ELR (cell line): ENCODE measurements around the gene SLC4A11.
A peak's percentile ranks its signal among the peaks of the same experiment; 100 is the strongest.

Experiments
- DNase-seq: peaks from one replicate; pipeline ENCODE4 v3.0.0-alpha.2; 2015; ENCODE audit warnings: low read depth

The SLC4A11 gene

DNA sequence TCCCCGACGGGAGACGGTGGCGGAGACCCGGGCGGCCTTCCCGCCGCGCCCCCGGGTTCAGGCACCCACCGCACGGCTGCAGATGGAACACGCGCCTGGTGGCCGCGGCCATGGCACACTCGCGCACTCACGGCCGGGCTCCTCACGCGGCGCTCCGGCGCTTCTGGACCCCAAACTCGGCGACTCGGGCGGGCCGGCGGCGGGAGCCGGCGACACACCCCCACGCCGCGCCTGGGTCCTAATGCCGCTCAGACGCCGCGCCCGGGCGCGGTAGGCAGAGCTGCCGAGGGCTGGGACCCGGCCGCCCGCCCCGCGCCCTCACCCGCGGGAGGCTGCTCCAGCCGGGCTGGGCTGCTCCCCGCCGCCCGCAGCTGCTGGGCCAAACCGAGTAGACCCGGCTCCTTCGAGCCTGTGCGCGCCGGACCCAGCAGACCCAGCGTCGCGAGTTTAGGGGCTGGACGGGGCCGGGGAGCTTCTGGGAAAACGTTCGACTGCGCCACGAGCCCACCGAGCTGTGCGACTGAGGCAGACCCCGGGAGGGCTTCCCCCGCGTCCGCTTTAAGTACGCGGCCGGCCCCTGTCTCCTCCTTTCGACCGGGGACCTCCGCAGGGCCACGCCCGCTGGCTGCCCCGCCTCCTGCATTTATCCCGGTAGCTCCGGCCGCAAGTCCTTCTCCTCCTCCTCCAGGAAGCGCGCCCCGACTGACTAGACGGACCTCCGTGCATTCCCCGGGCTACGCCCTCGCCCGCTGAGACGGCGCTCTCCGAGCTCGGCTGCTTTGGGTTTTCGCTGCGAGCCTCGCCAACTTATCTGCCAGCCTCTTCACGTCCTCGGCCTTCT is at the start of gene SLC4A11:
SLC4A11 (minus strand) TSS at position 165 of the 841 bp plus-strand sequence; CDS start at position 112, 53 bp downstream.
- DNase-seq, result peak; percentile 76

DNA sequence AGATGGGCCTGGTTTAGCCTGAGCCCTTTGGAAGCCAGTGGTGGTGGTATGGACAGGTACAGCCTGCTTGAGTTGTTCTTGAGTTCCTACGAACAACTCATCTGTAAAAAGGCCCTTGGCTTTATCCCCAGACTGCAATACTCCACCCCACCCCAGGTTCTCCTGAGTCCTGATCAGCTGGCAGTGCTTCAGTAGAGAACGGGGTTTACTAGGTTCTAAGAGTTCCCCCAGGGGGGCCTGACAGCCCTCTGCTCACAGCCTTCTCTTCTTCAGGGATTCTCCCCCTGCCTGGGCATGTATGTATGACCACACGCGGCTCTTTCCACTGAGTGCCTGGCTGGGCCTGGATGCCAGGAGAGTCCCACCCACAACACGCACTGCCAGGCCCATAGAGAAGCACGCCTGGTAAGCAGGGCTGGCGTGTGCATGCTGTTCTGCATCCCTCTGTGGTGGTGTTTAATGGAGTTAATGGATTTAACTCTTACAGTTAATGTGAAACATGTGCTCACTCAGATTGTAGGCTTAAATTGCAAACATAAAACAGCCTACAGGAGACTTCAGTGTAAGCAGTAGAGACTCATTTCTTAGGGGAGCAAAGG is 44.3 kb upstream of the SLC4A11 start:
- DNase-seq, result no peak

- no peak for DNase-seq
Measured at GRCh38 chr20:3282271-3283221, 43.6 kb upstream of the SLC4A11 start.

- no peak for DNase-seq
Measured at GRCh38 chr20:3281437-3281836, 42.4 kb upstream of the SLC4A11 start.

- DNase-seq, result no peak
Measured at GRCh38 chr20:3279761-3280160, 40.8 kb upstream of the SLC4A11 start.

GRCh38 chr20:3277686-3278465 is 38.9 kb upstream of the SLC4A11 start:
- DNase-seq, result no peak

DNA sequence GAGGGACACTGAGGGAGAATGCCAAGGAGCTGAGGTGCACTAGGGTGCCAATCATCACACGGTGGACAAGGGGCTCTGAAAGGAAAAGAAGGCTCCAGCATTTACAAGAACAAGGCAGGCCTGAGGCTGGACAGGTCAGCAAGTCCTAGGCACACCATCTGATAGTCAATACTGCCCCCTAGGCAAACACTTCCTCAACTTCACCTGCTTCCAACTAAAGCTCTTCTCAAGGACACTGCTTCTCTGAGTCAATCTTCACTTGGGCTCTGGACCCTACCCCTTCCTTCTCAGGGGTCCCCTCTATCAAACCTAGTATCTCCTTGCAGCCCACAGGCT is 37.7 kb upstream of the SLC4A11 start:
- peak; percentile 47 for DNase-seq

DNA sequence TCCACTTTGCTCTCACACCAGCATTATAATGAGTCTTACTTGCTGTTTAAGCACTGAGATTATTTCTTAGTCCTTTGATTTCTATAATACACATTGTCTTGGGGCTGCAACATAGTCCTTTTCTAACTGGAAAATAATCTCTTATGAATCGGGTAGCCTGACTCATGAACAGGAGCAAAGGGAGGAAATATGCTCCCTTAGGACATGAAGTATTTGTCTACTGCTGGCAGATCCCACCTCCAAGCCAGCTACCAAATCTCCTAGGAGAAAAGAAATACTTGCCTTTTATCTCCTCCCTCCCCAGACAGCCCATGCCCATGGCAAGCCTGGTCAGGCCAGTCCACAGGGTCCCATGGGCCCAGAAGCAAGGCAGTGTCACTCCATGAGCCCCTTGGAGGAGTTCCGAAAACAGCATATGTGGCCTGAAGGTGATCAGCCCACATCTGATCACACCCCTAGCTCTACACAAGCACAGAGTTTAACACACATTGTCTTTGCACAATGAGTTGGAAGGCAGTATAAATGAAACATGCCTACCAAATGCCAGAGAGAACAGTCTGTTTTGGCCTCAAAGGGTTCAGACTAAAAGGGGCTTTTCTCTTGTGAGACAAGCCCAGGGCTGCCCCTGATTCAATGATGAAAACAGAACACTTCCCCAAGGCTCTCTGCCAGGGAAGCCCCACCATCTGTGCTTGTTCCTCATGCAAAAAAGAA is 37.1 kb upstream of the SLC4A11 start:
- DNase-seq, result no peak

DNA sequence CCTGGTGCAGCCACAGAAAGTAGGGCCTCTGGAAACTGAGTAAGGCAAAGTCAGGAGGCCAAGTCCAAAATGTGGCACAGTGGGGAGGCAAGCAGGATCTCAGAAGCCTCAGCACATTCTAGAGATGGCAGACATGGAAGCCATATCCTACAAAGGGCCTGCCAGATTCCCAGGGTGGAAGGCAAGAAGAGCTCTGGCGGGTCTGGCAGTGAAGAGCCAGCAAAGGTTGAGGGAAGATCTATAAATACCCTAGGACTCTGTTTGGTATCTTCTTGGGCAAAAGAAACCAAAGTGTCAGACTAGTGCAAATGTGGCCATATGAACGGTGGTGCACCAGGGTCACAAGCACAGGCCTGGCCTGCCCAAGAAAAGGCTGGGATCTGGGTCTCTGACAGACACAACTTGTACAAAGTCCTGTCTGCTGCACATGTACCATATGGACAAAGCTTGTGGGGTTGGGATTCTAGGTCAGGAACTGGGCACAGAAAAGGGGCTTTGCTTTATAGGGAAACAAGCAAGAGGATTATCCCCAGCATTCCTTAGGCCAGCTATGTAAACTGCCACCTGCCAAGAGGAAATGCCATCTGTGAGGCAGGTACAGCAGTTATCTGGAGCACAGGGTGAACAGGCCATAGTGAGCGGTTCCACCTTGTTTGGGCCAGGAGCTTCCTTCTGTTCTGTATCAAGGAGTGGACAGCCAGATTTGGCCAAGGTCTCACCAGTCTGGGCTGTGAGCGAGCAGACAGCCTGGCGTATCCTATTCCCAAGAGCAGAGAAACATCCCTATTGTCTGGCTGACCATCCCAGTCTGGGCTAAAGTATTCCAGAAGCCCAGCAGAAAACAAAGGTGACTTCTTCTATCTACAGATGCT is 36.3 kb upstream of the SLC4A11 start:
- no peak for DNase-seq

DNA sequence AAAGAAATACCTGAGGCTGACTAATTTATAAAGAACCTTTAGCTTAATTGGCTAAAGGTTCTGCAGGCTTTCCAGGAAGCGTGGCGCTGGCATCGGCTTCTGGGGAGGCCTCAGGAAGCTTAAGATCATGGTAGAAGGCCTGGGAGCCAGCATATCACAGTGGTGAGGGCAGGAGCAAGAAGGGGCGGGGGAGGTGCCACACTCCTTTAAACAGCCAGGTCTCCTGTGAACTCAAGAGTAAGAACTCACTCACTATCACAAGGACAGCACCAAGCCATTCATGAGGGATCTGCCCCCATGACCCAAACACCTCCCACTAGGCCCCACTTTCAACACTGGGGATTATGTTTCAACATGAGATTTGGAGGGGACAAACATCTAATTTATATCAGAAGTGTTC is 34.4 kb upstream of the SLC4A11 start:
- DNase-seq, result no peak

- DNase-seq, result no peak
Measured at GRCh38 chr20:3270051-3270450, 31.1 kb upstream of the SLC4A11 start.

- DNase-seq, result peak; percentile 24
Measured at GRCh38 chr20:3262566-3262965, 23.6 kb upstream of the SLC4A11 start.

DNA sequence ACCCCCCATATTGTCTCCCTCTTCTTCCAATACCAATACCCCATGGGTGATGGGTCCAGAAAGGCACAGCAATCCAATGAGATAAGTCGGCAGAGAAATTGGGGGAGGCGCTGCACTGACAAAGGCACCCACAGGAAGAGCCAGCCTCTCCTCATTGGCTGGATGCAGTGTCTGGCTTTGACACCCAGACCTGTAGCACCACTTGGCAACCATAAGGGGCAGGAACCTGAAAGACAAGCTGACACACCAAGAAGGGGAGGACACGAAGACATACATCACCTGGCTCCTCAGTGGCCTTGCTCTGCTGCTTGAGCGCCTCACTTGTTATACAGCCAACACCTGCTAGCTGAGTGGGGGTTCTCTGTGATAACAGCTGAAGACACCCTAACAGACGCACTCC is 19.4 kb upstream of the SLC4A11 start:
- DNase-seq, result no peak

- DNase-seq, result no peak
Measured at GRCh38 chr20:3255728-3256127, 16.7 kb upstream of the SLC4A11 start.

GRCh38 chr20:3251806-3252205 is 12.8 kb upstream of the SLC4A11 start:
- DNase-seq, result no peak

DNA sequence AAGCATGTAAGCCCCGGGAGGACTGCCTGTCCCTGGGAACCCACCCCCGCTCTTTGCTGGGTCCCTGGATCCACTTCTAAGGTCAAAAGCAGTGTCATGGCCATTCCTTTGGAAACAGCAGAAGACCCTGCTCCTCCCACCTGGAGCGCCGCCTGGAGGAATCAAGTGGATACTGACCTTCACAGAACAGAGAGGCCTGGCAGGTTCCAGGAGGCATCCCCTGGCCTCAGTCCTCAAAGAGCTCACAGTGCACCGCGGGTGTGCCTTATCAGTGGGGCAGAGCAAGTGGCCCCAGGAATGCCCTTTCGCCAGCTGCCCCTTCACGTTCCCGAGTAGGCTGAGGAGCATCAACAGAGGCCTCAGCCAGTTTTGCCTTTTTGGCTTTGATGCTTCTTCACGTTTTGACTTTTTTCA is 11.1 kb upstream of the SLC4A11 start:
- peak; percentile 46 for DNase-seq

DNA sequence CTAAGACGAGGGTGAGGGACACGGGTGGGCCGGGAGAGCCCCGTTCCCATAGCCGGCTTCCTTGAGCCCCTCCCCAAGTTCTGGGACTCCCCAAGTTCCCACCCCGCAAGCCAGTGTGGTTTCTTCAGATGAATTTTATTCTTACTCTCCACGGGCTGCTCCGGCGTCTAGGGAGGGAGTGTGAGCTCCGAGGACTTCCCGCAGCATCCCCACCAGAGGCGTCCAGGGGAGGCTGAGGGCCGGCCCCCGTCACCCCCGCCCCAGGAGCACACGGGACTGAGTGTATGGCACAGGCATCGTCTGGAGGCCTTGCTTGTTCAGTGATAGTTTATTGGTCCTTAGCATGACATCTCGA is 10.0 kb upstream of the SLC4A11 start:
- no peak for DNase-seq

DNA sequence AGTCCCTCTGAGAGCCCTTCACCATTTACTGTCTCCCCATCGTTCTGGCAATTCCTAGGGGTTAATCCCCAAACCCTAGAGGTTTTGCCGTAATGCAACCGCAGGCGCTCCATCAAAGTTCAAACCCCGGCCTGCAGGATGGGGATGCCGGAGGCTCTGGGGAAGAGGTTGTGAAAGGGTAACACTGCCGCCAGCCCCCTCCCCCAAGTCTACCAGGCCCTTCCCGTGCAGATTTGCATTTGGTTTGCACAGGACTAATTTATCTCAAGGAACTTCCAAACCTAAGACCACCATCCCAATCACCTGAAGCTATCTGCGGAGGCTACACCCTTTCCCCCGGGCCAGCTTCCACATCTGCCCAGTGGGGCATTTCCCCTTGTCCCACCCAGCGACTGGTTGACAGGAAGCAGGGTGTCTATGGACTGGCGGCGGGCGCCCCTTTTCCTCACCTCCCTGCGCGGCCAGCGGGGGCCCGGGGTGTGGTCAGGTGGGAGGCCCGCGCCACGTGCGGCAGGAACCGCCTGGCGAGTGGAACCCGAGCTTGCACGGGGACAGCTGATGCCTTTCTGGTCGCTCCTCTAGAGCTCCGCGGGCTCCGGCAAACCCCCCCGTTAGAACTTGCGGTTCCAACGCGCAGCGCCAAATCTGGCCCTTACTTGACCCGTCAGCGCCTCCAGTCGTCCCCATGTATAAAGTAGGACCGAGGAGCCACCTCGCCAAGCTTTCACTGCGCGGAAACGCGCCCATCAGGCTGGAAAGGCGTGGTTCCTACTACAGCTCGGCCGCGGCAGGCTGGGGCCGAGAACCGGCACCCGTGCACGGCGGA is 9.4 kb upstream of the SLC4A11 start:
- DNase-seq, result peak; percentile 49

GRCh38 chr20:3247638-3248037 is 8.6 kb upstream of the SLC4A11 start:
- no peak for DNase-seq
